ENCODE data around the gene ZFPL1. TPM values are rescaled to one million over a fixed set of nuclear protein-coding genes. Genes with fewer than 3 reads are reported as not detected.

The ZFPL1 gene
- total and polyA plus RNA-seq, 4 donors: 12.3 to 19.2 (median 16.3) TPM

DNA sequence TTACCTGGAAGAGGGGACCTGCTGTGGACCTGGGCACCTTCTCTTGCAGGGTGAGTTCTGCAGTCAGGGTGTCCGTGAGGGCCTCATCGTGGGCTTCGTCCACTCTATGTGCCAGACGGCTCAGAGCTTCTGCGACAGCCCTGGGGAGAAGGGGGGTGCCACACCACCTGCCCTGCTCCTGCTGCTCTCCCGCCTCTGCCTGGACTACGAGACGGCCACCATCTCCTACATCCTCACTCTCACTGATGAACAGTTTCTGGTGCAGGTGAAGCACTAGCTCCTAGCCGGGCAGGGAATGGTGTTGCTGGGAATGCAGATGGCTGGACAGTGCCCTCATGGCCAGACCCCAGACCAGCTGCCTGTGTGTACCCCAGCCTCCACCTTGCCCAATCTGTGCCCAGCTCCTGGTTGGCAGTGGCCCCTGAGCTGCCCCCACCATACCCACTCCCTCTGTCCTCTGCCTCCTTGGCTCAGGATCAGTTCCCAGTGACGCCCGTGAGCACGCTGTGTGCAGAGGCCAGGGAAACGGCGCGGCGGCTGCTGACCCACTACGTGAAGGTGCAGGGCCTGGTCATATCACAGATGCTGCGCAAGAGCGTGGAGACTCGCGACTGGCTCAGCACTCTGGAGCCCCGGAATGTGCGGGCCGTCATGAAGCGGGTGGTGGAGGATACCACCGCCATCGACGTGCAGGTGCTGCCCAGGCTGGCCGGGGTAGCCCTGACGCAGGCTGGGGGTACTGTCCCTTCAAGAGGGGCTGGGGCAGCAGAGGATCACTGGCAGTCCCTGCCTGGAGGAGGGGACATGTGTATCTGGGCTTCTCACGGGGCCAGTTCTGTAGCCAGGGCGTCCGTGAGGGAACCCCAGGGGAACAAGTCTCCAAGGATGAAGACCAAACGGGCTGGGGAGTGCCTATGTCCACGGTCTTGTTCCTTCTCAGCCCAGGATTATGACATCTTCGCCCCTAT lies 25.5 kb downstream of the ZFPL1 start:
- H3K27me3 ChIP-seq (ENCODE audit: control insufficient read depth in 4 of 4, insufficient read depth in 4 of 4, low read length in 3 of 4): no peaks in the 10 kb centered on the region
- H3K27ac ChIP-seq (ENCODE audit: low read depth in 1 of 2, low read length in 2 of 2): no peak overlapping the region
- no peak for DNase-seq (ENCODE audit: low spot score)
- no peak overlapping the region for H3K4me3 ChIP-seq (ENCODE audit: low read depth in 1 of 3, low read length in 3 of 3)
- peaks cover 15 to 42% (median 34%) of the 10 kb centered on the region in 4 donors for H3K4me1 ChIP-seq (ENCODE audit: control insufficient read depth in 4 of 4, insufficient read depth in 4 of 4, low read length in 3 of 4)
- WGBS: 91% methylated on average over 36 of the region's 36 CpGs
- peaks cover 3 to 13% (median 8%) of the 10 kb centered on the region in 4 donors for H3K36me3 ChIP-seq (ENCODE audit: control insufficient read depth in 4 of 4, insufficient read depth in 3 of 4, low read depth in 1 of 4, low read length in 3 of 4)
- TF ChIP-seq FOXA1 (IDR thresholded peaks at IDR 0.05) (no peak), HNF4A (conservative IDR thresholded peaks at IDR 0.05) (no peak), JUND (IDR thresholded peaks at IDR 0.05) (no peak), GABPA (IDR thresholded peaks at IDR 0.05 in 1 of 2, conservative IDR thresholded peaks at IDR 0.05 in 1 of 2) (no peak), FOXA2 (IDR thresholded peaks at IDR 0.05) (no peak), TAF1 (conservative IDR thresholded peaks at IDR 0.05) (no peak), RAD21 (IDR thresholded peaks at IDR 0.05) (no peak)
- TF ChIP-seq, protein P1, sequence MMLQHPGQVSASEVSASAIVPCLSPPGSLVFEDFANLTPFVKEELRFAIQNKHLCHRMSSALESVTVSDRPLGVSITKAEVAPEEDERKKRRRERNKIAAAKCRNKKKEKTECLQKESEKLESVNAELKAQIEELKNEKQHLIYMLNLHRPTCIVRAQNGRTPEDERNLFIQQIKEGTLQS (IDR thresholded peaks at IDR 0.05): no peak
- TF ChIP-seq, protein P2, sequence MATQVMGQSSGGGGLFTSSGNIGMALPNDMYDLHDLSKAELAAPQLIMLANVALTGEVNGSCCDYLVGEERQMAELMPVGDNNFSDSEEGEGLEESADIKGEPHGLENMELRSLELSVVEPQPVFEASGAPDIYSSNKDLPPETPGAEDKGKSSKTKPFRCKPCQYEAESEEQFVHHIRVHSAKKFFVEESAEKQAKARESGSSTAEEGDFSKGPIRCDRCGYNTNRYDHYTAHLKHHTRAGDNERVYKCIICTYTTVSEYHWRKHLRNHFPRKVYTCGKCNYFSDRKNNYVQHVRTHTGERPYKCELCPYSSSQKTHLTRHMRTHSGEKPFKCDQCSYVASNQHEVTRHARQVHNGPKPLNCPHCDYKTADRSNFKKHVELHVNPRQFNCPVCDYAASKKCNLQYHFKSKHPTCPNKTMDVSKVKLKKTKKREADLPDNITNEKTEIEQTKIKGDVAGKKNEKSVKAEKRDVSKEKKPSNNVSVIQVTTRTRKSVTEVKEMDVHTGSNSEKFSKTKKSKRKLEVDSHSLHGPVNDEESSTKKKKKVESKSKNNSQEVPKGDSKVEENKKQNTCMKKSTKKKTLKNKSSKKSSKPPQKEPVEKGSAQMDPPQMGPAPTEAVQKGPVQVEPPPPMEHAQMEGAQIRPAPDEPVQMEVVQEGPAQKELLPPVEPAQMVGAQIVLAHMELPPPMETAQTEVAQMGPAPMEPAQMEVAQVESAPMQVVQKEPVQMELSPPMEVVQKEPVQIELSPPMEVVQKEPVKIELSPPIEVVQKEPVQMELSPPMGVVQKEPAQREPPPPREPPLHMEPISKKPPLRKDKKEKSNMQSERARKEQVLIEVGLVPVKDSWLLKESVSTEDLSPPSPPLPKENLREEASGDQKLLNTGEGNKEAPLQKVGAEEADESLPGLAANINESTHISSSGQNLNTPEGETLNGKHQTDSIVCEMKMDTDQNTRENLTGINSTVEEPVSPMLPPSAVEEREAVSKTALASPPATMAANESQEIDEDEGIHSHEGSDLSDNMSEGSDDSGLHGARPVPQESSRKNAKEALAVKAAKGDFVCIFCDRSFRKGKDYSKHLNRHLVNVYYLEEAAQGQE (IDR thresholded peaks at IDR 0.05): no peak
- TF ChIP-seq, protein P3, sequence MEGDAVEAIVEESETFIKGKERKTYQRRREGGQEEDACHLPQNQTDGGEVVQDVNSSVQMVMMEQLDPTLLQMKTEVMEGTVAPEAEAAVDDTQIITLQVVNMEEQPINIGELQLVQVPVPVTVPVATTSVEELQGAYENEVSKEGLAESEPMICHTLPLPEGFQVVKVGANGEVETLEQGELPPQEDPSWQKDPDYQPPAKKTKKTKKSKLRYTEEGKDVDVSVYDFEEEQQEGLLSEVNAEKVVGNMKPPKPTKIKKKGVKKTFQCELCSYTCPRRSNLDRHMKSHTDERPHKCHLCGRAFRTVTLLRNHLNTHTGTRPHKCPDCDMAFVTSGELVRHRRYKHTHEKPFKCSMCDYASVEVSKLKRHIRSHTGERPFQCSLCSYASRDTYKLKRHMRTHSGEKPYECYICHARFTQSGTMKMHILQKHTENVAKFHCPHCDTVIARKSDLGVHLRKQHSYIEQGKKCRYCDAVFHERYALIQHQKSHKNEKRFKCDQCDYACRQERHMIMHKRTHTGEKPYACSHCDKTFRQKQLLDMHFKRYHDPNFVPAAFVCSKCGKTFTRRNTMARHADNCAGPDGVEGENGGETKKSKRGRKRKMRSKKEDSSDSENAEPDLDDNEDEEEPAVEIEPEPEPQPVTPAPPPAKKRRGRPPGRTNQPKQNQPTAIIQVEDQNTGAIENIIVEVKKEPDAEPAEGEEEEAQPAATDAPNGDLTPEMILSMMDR (IDR thresholded peaks at IDR 0.05; ENCODE audit: low read depth, low read length, missing input control): no peak
- H3K9ac ChIP-seq (ENCODE audit: low read depth in 1 of 2, low read length in 2 of 2): no peak overlapping the region
- H3K9me3 ChIP-seq (ENCODE audit: control insufficient read depth in 4 of 4, low read length in 3 of 4): no peaks in the 10 kb centered on the region

DNA sequence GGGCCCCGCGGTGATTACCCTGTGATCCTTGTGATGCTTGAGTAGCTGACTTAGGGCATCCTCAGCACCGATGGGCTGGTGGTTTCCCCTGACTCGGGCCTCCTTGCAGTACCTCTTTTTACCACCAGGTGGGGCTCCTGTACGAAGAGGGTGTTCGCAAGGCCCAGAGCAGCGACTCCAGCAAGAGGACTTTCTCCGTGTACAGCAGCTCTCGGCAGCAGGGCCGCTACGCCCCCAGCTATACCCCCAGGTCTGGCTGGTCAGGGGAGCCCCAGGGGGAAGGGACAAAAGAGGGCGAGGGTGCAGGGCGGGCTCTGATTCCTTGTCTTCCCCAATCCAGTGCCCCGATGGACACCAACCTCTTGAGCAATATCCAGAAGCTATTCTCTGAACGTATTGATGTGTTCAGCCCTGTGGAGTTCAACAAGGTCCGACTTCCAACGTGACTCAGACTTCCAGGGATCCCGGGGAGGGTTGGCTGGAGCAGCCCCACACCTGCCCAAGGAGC lies 26.4 kb downstream of the ZFPL1 start:
- DNase-seq (ENCODE audit: low spot score): peak; percentile 97
- WGBS: 7% methylated on average over 18 of the region's 18 CpGs
- H3K27me3 ChIP-seq (ENCODE audit: control insufficient read depth in 4 of 4, insufficient read depth in 4 of 4, low read length in 3 of 4): no peaks in the 10 kb centered on the region
- H3K36me3 ChIP-seq (ENCODE audit: control insufficient read depth in 4 of 4, insufficient read depth in 3 of 4, low read depth in 1 of 4, low read length in 3 of 4): peaks cover 1 to 13% (median 8%) of the 10 kb centered on the region in 4 donors
- peaks cover 15 to 48% (median 40%) of the 10 kb centered on the region in 4 donors for H3K4me1 ChIP-seq (ENCODE audit: control insufficient read depth in 4 of 4, insufficient read depth in 4 of 4, low read length in 3 of 4)
- H3K9ac ChIP-seq (ENCODE audit: low read depth in 1 of 2, low read length in 2 of 2): no peak overlapping the region
- H3K4me3 ChIP-seq (ENCODE audit: low read depth in 1 of 3, low read length in 3 of 3): no peak overlapping the region
- H3K27ac ChIP-seq (ENCODE audit: low read depth in 1 of 2, low read length in 2 of 2): peak overlapping the region; percentile 38 to 59
- H3K9me3 ChIP-seq (ENCODE audit: control insufficient read depth in 4 of 4, low read length in 3 of 4): no peaks in the 10 kb centered on the region
- TF ChIP-seq, protein P3 (IDR thresholded peaks at IDR 0.05; ENCODE audit: low read depth, low read length, missing input control): peak; percentile 99
- TF ChIP-seq, protein P4, sequence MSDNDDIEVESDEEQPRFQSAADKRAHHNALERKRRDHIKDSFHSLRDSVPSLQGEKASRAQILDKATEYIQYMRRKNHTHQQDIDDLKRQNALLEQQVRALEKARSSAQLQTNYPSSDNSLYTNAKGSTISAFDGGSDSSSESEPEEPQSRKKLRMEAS (IDR thresholded peaks at IDR 0.05): no peak
- TF ChIP-seq HNF4A (conservative IDR thresholded peaks at IDR 0.05): peak in 1 of 2 donors; percentile 19
- TF ChIP-seq, protein P2 (IDR thresholded peaks at IDR 0.05): no peak
- no peak for TF ChIP-seq NR2F2 (IDR thresholded peaks at IDR 0.05)
- TF ChIP-seq, protein P1 (IDR thresholded peaks at IDR 0.05): no peak
- TF ChIP-seq FOXA2 (IDR thresholded peaks at IDR 0.05): no peak
- peak; percentile 78 to 85 for TF ChIP-seq RAD21 (IDR thresholded peaks at IDR 0.05)
- TF ChIP-seq, protein P5, sequence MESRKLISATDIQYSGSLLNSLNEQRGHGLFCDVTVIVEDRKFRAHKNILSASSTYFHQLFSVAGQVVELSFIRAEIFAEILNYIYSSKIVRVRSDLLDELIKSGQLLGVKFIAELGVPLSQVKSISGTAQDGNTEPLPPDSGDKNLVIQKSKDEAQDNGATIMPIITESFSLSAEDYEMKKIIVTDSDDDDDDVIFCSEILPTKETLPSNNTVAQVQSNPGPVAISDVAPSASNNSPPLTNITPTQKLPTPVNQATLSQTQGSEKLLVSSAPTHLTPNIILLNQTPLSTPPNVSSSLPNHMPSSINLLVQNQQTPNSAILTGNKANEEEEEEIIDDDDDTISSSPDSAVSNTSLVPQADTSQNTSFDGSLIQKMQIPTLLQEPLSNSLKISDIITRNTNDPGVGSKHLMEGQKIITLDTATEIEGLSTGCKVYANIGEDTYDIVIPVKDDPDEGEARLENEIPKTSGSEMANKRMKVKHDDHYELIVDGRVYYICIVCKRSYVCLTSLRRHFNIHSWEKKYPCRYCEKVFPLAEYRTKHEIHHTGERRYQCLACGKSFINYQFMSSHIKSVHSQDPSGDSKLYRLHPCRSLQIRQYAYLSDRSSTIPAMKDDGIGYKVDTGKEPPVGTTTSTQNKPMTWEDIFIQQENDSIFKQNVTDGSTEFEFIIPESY (IDR thresholded peaks at IDR 0.05): no peak
